HEK293T (cell line): ENCODE data around the gene HCN4.

Source experiments
- BHLHE40 ChIP-seq: fragments of 450-650 bp; IDR thresholded peaks from 2 replicates; pipeline ENCODE4 v1.6.1; 2016; ENCODE audit warnings: mild to moderate bottlenecking, moderate library complexity, borderline replicate concordance
- CTBP1 ChIP-seq: fragments of 450-650 bp; IDR thresholded peaks from 2 replicates; pipeline ENCODE4 v1.6.1; 2016; ENCODE audit warnings: borderline replicate concordance
- ELF4 ChIP-seq: fragments of 450-650 bp; IDR thresholded peaks from 2 replicates; pipeline ENCODE4 v1.6.1; 2017; ENCODE audit warnings: antibody characterized with exemption
- FOXA1 ChIP-seq: fragments of 450-650 bp; IDR thresholded peaks from 2 replicates; pipeline ENCODE4 v1.6.1; 2016; ENCODE audit warnings: mild to moderate bottlenecking
- FOXM1 ChIP-seq: fragments of 450-650 bp; IDR thresholded peaks from 2 replicates; pipeline ENCODE4 v1.6.1; 2017; ENCODE audit warnings: mild to moderate bottlenecking, borderline replicate concordance
- LEF1 ChIP-seq: fragments of 450-650 bp; IDR thresholded peaks from 2 replicates; pipeline ENCODE4 v1.6.1; 2017; ENCODE audit warnings: mild to moderate bottlenecking, borderline replicate concordance
- NFRKB ChIP-seq: fragments of 450-650 bp; IDR thresholded peaks from 2 replicates; pipeline ENCODE4 v1.6.1; 2016; ENCODE audit warnings: mild to moderate bottlenecking, moderate library complexity
- SP1 ChIP-seq: fragments of 450-650 bp; IDR thresholded peaks from 2 replicates; pipeline ENCODE4 v1.6.1; 2017
- SUZ12 ChIP-seq: fragments of 450-650 bp; IDR thresholded peaks from 2 replicates; pipeline ENCODE4 v1.6.1; 2016; ENCODE audit warnings: mild to moderate bottlenecking
- ZNF384 ChIP-seq: fragments of 450-650 bp; IDR thresholded peaks from 2 replicates; pipeline ENCODE4 v1.6.1; 2016
- TF ChIP-seq, protein P1 (sequence below): fragments of 450-650 bp; IDR thresholded peaks from 2 replicates; pipeline ENCODE4 v1.6.1; 2016

DNA sequence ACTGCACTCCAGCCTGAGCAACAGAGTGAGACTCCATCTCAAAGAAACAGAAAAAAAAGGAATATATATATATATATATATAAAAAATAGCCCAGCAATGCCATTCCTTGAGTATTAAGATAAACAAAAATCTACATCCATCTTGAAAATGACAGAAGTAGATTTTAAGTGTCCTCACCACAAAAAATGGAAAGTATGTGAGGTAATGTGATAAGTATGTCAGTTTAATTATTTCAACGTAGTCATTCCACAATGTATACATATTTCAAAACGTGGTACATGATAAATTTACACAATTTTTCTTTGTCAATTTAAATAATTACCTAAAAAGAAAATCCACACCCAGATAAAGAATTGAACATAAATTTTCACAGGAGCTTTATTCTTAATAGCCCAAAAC lies 54.9 kb downstream of the HCN4 start:
- no peak for TF ChIP-seq SP1
- TF ChIP-seq FOXM1 = no peak
- TF ChIP-seq, protein P1, sequence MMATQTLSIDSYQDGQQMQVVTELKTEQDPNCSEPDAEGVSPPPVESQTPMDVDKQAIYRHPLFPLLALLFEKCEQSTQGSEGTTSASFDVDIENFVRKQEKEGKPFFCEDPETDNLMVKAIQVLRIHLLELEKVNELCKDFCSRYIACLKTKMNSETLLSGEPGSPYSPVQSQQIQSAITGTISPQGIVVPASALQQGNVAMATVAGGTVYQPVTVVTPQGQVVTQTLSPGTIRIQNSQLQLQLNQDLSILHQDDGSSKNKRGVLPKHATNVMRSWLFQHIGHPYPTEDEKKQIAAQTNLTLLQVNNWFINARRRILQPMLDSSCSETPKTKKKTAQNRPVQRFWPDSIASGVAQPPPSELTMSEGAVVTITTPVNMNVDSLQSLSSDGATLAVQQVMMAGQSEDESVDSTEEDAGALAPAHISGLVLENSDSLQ = no peak
- TF ChIP-seq BHLHE40 = no peak
- no peak for TF ChIP-seq LEF1
- TF ChIP-seq FOXA1 = no peak
- TF ChIP-seq ELF4 = no peak
- no peak for TF ChIP-seq ZNF384
- TF ChIP-seq CTBP1 = no peak
- no peak for TF ChIP-seq SUZ12
- TF ChIP-seq NFRKB = no peak
